ENCODE measurements around the gene BCL11A. TPM values are rescaled to one million over a fixed set of nuclear protein-coding genes. Genes with fewer than 3 reads are reported as not detected.
A peak's percentile ranks its signal among the peaks of the same experiment; 100 is the strongest.

Gene BCL11A
- total RNA-seq, 1 experiment from 2014 or later: 91.4 TPM

- no peak overlapping the region for H2BK120ac ChIP-seq (ENCODE audit: low read depth, low read length, poor library complexity, severe bottlenecking)
- no peaks in the 10 kb centered on the region for H3K27me3 Mint-ChIP-seq (ENCODE audit: low read depth)
- no peak overlapping the region for H4K5ac ChIP-seq (ENCODE audit: insufficient read length, low read depth, low read length)
- no peak overlapping the region for H3K4me3 Mint-ChIP-seq
- H3K79me1 ChIP-seq (ENCODE audit: insufficient read depth, low read depth, low read length, poor library complexity, severe bottlenecking): no peaks in the 10 kb centered on the region
- no peaks in the 10 kb centered on the region for H3K23me2 ChIP-seq (ENCODE audit: insufficient read length, low read depth, low read length, poor library complexity, severe bottlenecking)
- H3K9me3 Mint-ChIP-seq: no peaks in the 10 kb centered on the region
- no peak for DNase-seq
- H2BK15ac ChIP-seq (ENCODE audit: low read depth, low read length): no peak overlapping the region
- no peaks in the 10 kb centered on the region for H4K20me1 ChIP-seq (ENCODE audit: control insufficient read depth, insufficient read depth, insufficient read length)
- no CpG with 5 or more reads among the region's 5 CpGs for WGBS (ENCODE audit: extremely low coverage, insufficient read length, low lambda C conversion rate)
- no peak overlapping the region for H3K14ac ChIP-seq (ENCODE audit: insufficient read depth, low read length)
- H3K4ac ChIP-seq (ENCODE audit: low read depth, low read length): no peak overlapping the region
- H3K56ac ChIP-seq (ENCODE audit: insufficient read length, low read depth, low read length): no peak overlapping the region
- H3K27ac Mint-ChIP-seq: peak overlapping the region; percentile 63 to 85 (median 84); a peak in 6 of 7 replicates
- no peak overlapping the region for H3K4me2 ChIP-seq (ENCODE audit: insufficient read depth, insufficient read length, low read length)
- H2AK5ac ChIP-seq (ENCODE audit: insufficient read length, low read length): no peak overlapping the region
- no peaks in the 10 kb centered on the region for H3K9me3 ChIP-seq (ENCODE audit: control insufficient read depth, low read depth, low read length)
- H3K23ac ChIP-seq (ENCODE audit: insufficient read length, low read depth, low read length): no peak overlapping the region
- no peak overlapping the region for H3T11ph ChIP-seq (ENCODE audit: low read length)
- peaks cover 10% of the 10 kb centered on the region; the same call in 1 of the 2 replicates for H3K79me2 ChIP-seq (ENCODE audit: insufficient read depth, low read length)
- H3K4me1 Mint-ChIP-seq: peaks cover 80 to 88% of the 10 kb centered on the region in 2 experiments
- H2BK5ac ChIP-seq (ENCODE audit: insufficient read length, low read length): no peak overlapping the region
- no peak overlapping the region for H4K91ac ChIP-seq (ENCODE audit: insufficient read length, low read depth, low read length)
- H3K18ac ChIP-seq (ENCODE audit: insufficient read length, low read depth, low read length): no peak overlapping the region
- no peak overlapping the region for H2BK20ac ChIP-seq (ENCODE audit: low read depth, low read length, poor library complexity, severe bottlenecking)
- no peak overlapping the region for H2AFZ ChIP-seq (ENCODE audit: low read length)
- TF ChIP-seq, protein P1, sequence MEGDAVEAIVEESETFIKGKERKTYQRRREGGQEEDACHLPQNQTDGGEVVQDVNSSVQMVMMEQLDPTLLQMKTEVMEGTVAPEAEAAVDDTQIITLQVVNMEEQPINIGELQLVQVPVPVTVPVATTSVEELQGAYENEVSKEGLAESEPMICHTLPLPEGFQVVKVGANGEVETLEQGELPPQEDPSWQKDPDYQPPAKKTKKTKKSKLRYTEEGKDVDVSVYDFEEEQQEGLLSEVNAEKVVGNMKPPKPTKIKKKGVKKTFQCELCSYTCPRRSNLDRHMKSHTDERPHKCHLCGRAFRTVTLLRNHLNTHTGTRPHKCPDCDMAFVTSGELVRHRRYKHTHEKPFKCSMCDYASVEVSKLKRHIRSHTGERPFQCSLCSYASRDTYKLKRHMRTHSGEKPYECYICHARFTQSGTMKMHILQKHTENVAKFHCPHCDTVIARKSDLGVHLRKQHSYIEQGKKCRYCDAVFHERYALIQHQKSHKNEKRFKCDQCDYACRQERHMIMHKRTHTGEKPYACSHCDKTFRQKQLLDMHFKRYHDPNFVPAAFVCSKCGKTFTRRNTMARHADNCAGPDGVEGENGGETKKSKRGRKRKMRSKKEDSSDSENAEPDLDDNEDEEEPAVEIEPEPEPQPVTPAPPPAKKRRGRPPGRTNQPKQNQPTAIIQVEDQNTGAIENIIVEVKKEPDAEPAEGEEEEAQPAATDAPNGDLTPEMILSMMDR (conservative IDR thresholded peaks at IDR 0.05): no peak
- no peak overlapping the region for H3K9ac ChIP-seq (ENCODE audit: extremely low read depth, insufficient read length, low read length)
- no peak overlapping the region for H2BK12ac ChIP-seq (ENCODE audit: insufficient read length, low read depth, low read length)
- no peaks in the 10 kb centered on the region for H3K27me3 ChIP-seq (ENCODE audit: insufficient read depth, low read length)
- H3K4me1 ChIP-seq (ENCODE audit: insufficient read depth, low read length): peaks cover 26% of the 10 kb centered on the region; the same call in 1 of the 2 replicates
- H3K27ac ChIP-seq (ENCODE audit: insufficient read length, low read depth, low read length): no peak overlapping the region
- peaks cover 2 to 27% (median 14%) of the 10 kb centered on the region in 3 experiments; a peak in 5 of 7 replicates for H3K36me3 Mint-ChIP-seq (ENCODE audit: insufficient read depth in 1 of 3, low read depth in 3 of 3)
- H4K8ac ChIP-seq (replicated peaks; ENCODE audit: insufficient read length, low read depth, low read length): no peak overlapping the region
These were observed 31.8 kb downstream of the BCL11A start for GRCh38 chr2:60521626-60522025.
